HepG2 (cell line): ENCODE data around the gene SYT11.

ENCODE experiments used
- KDM1A ChIP-seq: IDR thresholded peaks from 2 replicates; pipeline ENCODE4 v1.6.1; 2016; ENCODE audit warnings: missing compliant biosample characterization
- MAFK ChIP-seq, 2 experiments: IDR thresholded peaks in 1 of 2; conservative IDR thresholded peaks in 1 of 2; 2 replicates each; pipeline ENCODE4 v1.6.1; 2011; ENCODE audit warnings: improper control_type of control experiment in 2 of 2, low read length in 2 of 2
- NFYB ChIP-seq: sonication (generic); formaldehyde crosslinking; IDR thresholded peaks from 2 replicates; pipeline ENCODE4 v1.4.0; 2020; ENCODE audit warnings: missing genetic modification reagents
- PRDM15 ChIP-seq: sonication (generic); formaldehyde crosslinking; IDR thresholded peaks from 2 replicates; pipeline ENCODE4 v1.4.0; 2020; ENCODE audit warnings: missing genetic modification reagents
- ZFAT ChIP-seq: sonication (generic); formaldehyde crosslinking; conservative IDR thresholded peaks from 2 replicates; pipeline ENCODE4 v1.8.1; 2023; ENCODE audit warnings: missing genetic modification reagents, inconsistent platforms
- ZFP36L1 ChIP-seq: sonication (generic); formaldehyde crosslinking; IDR thresholded peaks from 2 replicates; pipeline ENCODE4 v1.8.0; 2022; ENCODE audit warnings: mild to moderate bottlenecking, missing genetic modification reagents, moderate library complexity
- ZNF567 ChIP-seq: sonication (generic); formaldehyde crosslinking; IDR thresholded peaks from 2 replicates; pipeline ENCODE4 v1.8.1; 2023; ENCODE audit warnings: mild to moderate bottlenecking, missing genetic modification reagents, borderline replicate concordance
- ZNF589 ChIP-seq: sonication (generic); formaldehyde crosslinking; conservative IDR thresholded peaks from 2 replicates; pipeline ENCODE4 v1.8.0; 2022; ENCODE audit warnings: mild to moderate bottlenecking, moderate library complexity, missing genetic modification reagents
- ZNF850 ChIP-seq: sonication (generic); formaldehyde crosslinking; conservative IDR thresholded peaks from 2 replicates; pipeline ENCODE4 v1.9.0; 2021; ENCODE audit warnings: mild to moderate bottlenecking, missing genetic modification reagents
- TF ChIP-seq, protein P1 (sequence below): IDR thresholded peaks from 2 replicates; pipeline ENCODE4 v1.4.0; 2020; ENCODE audit warnings: mild to moderate bottlenecking, missing genetic modification reagents
- TF ChIP-seq, protein P2 (sequence below): sonication (generic); formaldehyde crosslinking; IDR thresholded peaks from 2 replicates; pipeline ENCODE4 v1.5.0; 2020; ENCODE audit warnings: mild to moderate bottlenecking, missing genetic modification reagents, moderate library complexity

- TF ChIP-seq NFYB (CRISPR knock-in tag), result no peak
- TF ChIP-seq MAFK (conservative IDR thresholded peaks at IDR 0.05 in 1 of 2, IDR thresholded peaks at IDR 0.05 in 1 of 2; ENCODE audit: low read length in 2 of 2), result no peak
- TF ChIP-seq, protein P1, sequence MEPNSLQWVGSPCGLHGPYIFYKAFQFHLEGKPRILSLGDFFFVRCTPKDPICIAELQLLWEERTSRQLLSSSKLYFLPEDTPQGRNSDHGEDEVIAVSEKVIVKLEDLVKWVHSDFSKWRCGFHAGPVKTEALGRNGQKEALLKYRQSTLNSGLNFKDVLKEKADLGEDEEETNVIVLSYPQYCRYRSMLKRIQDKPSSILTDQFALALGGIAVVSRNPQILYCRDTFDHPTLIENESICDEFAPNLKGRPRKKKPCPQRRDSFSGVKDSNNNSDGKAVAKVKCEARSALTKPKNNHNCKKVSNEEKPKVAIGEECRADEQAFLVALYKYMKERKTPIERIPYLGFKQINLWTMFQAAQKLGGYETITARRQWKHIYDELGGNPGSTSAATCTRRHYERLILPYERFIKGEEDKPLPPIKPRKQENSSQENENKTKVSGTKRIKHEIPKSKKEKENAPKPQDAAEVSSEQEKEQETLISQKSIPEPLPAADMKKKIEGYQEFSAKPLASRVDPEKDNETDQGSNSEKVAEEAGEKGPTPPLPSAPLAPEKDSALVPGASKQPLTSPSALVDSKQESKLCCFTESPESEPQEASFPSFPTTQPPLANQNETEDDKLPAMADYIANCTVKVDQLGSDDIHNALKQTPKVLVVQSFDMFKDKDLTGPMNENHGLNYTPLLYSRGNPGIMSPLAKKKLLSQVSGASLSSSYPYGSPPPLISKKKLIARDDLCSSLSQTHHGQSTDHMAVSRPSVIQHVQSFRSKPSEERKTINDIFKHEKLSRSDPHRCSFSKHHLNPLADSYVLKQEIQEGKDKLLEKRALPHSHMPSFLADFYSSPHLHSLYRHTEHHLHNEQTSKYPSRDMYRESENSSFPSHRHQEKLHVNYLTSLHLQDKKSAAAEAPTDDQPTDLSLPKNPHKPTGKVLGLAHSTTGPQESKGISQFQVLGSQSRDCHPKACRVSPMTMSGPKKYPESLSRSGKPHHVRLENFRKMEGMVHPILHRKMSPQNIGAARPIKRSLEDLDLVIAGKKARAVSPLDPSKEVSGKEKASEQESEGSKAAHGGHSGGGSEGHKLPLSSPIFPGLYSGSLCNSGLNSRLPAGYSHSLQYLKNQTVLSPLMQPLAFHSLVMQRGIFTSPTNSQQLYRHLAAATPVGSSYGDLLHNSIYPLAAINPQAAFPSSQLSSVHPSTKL (CRISPR knock-in tag), result no peak
- no peak for TF ChIP-seq PRDM15 (CRISPR knock-in tag)
- TF ChIP-seq KDM1A (CRISPR knock-in tag), result no peak
- no peak for TF ChIP-seq ZFP36L1 (CRISPR knock-in tag)
- TF ChIP-seq ZNF850, result no peak
- no peak for TF ChIP-seq ZNF589 (CRISPR knock-in tag)
- TF ChIP-seq, protein P2, sequence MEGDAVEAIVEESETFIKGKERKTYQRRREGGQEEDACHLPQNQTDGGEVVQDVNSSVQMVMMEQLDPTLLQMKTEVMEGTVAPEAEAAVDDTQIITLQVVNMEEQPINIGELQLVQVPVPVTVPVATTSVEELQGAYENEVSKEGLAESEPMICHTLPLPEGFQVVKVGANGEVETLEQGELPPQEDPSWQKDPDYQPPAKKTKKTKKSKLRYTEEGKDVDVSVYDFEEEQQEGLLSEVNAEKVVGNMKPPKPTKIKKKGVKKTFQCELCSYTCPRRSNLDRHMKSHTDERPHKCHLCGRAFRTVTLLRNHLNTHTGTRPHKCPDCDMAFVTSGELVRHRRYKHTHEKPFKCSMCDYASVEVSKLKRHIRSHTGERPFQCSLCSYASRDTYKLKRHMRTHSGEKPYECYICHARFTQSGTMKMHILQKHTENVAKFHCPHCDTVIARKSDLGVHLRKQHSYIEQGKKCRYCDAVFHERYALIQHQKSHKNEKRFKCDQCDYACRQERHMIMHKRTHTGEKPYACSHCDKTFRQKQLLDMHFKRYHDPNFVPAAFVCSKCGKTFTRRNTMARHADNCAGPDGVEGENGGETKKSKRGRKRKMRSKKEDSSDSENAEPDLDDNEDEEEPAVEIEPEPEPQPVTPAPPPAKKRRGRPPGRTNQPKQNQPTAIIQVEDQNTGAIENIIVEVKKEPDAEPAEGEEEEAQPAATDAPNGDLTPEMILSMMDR (CRISPR knock-in tag), result no peak
- no peak for TF ChIP-seq ZNF567 (CRISPR knock-in tag)
- no peak for TF ChIP-seq ZFAT (CRISPR knock-in tag)
Observed at GRCh38 chr1:155912056-155912536, 52.7 kb downstream of the SYT11 start.
